Activated CD8-positive, alpha-beta T cell treated with anti-CD3 and anti-CD28 coated beads for 36 hours (primary cell): Measurements from ENCODE around the gene EPOP. TPM values are rescaled to one million over a fixed set of nuclear protein-coding genes. Genes with fewer than 3 reads are reported as not detected.

Experiments
- ATAC-seq: fragments of 200-7000 bp; cut with Tn5 transposase; one replicate; pipeline ENCODE4 v1.10.0; 2021; ENCODE audit warnings: mild to moderate bottlenecking, moderate library complexity
- CTCF ChIA-PET: fragments of 350-600 bp; sonication (Branson Sonifier 250); formaldehyde crosslinking; loops from one replicate; lab custom pipeline; 2021; ENCODE audit warnings: antibody characterized with exemption; lab: Charles Lee
- POLR2A ChIA-PET: fragments of 350-600 bp; sonication (Branson Sonifier 250); formaldehyde crosslinking; loops from one replicate; lab custom pipeline; 2021; ENCODE audit warnings: antibody characterized with exemption; lab: Charles Lee
- DNase-seq: peaks from one replicate; pipeline ENCODE4 v3.0.0-alpha.2; 2020
- H3K27ac Mint-ChIP-seq: one replicate; pipeline ENCODE4 v1.8.0; 2021; ENCODE audit warnings: mild to moderate bottlenecking, mixed read lengths
- H3K27me3 Mint-ChIP-seq: one replicate; pipeline ENCODE4 v1.8.0; 2021; ENCODE audit warnings: mixed read lengths
- H3K36me3 Mint-ChIP-seq: one replicate; pipeline ENCODE4 v1.8.0; 2021; ENCODE audit warnings: low read depth, mixed read lengths
- H3K4me1 Mint-ChIP-seq: one replicate; pipeline ENCODE4 v1.8.0; 2021; ENCODE audit warnings: low read depth, mixed read lengths
- H3K4me3 Mint-ChIP-seq: one replicate; pipeline ENCODE4 v1.8.0; 2021; ENCODE audit warnings: mild to moderate bottlenecking, moderate library complexity, mixed read lengths
- H3K9me3 Mint-ChIP-seq: one replicate; pipeline ENCODE4 v1.8.0; 2021; ENCODE audit warnings: mixed read lengths
- CTCF ChIP-seq: fragments of 200-600 bp; IDR thresholded peaks from one replicate; pipeline ENCODE4 v1.8.0; 2022; ENCODE audit warnings: antibody characterized with exemption, mild to moderate bottlenecking
- intact Hi-C: fragments of 100-400 bp; cut with micrococcal nuclease; formaldehyde crosslinking; loops from one replicate; pipeline ENCODE4 v1.10.0; 2022
- total RNA-seq, 2 experiments: library from RNA; stranded (reverse); gene quantifications; one replicate each; pipeline ENCODE4 v1.2.3, GENCODE V29; 2021

EPOP gene
- total RNA-seq, 2 experiments from 2014 or later: 31.8 to 32.2 TPM

- CTCF ChIA-PET: interaction anchor here (1.4 to 4.3 kb wide), 3 partner anchors 14 to 44 kb away, joined by 4 to 18 read pairs (median 6); no protein-coding TSS in a partner anchor
- ATAC-seq (no peak), DNase-seq (no peak)
- H3K9me3 Mint-ChIP-seq: no peaks in the 10 kb centered on the region
- intact Hi-C loops: no loop called here
- no peaks in the 10 kb centered on the region for H3K36me3 Mint-ChIP-seq
- H3K27me3 Mint-ChIP-seq: no peaks in the 10 kb centered on the region
- H3K4me3 Mint-ChIP-seq: no peak overlapping the region
- POLR2A ChIA-PET: interaction anchor here (0.6 to 1.2 kb wide), 2 partner anchors 11 to 16 kb away, joined by 3 to 4 read pairs; partner anchors contain the start of gene EPOP
- no peak overlapping the region for H3K27ac Mint-ChIP-seq
- no peak for TF ChIP-seq CTCF
- peaks cover 7% of the 10 kb centered on the region for H3K4me1 Mint-ChIP-seq
Measured at GRCh38 chr17:38691154-38691553, 16.4 kb upstream of the EPOP start.

- Mint-ChIP-seq H3K9me3 (no peaks in the 10 kb centered on the region), H3K27me3 (peaks cover 1% of the 10 kb centered on the region), H3K4me3 (no peak overlapping the region), H3K27ac (no peak overlapping the region), H3K36me3 (no peaks in the 10 kb centered on the region), H3K4me1 (peaks cover 3% of the 10 kb centered on the region)
- ATAC-seq (no peak), DNase-seq (no peak)
- intact Hi-C loops: no loop called here
- POLR2A ChIA-PET: interaction anchor here (0.6 to 1.2 kb wide), 2 partner anchors 10 to 15 kb away, joined by 3 to 4 read pairs; partner anchors contain the start of gene EPOP
- TF ChIP-seq CTCF: no peak
- CTCF ChIA-PET: interaction anchor here (4.3 kb wide), 1 partner anchor 13 kb away, joined by 18 read pairs; no protein-coding TSS in a partner anchor
Measured at GRCh38 chr17:38690386-38690785, 15.6 kb upstream of the EPOP start.

- H3K27me3 Mint-ChIP-seq: peaks cover 1% of the 10 kb centered on the region
- CTCF ChIA-PET: interaction anchor here (1.0 to 2.9 kb wide), 4 partner anchors 9 to 129 kb away, joined by 3 to 13 read pairs (median 8); no protein-coding TSS in a partner anchor
- H3K4me1 Mint-ChIP-seq: peaks cover 3% of the 10 kb centered on the region
- no peak for DNase-seq
- no peaks in the 10 kb centered on the region for H3K9me3 Mint-ChIP-seq
- H3K4me3 Mint-ChIP-seq: no peak overlapping the region
- no peak overlapping the region for H3K27ac Mint-ChIP-seq
- POLR2A ChIA-PET: interaction anchor here (1.0 to 1.4 kb wide), 4 partner anchors 11 to 101 kb away, joined by 3 to 4 read pairs (median 3); no protein-coding TSS in a partner anchor
- TF ChIP-seq CTCF: no peak
- ATAC-seq: no peak
- H3K36me3 Mint-ChIP-seq: no peaks in the 10 kb centered on the region
- intact Hi-C loops: no loop called here
Measured at GRCh38 chr17:38687286-38687685, 12.5 kb upstream of the EPOP start.

- no peak for TF ChIP-seq CTCF
- Mint-ChIP-seq H3K27me3 (peaks cover 1% of the 10 kb centered on the region), H3K4me3 (no peak overlapping the region), H3K36me3 (no peaks in the 10 kb centered on the region), H3K9me3 (no peaks in the 10 kb centered on the region), H3K4me1 (peaks cover 3% of the 10 kb centered on the region), H3K27ac (no peak overlapping the region)
- intact Hi-C loops: no loop called here
- ChIA-PET POLR2A (interaction anchor here (1.0 to 1.1 kb wide), 2 partner anchors 14 to 54 kb away, joined by 3 to 4 read pairs; no protein-coding TSS in a partner anchor), CTCF (interaction anchor here (1.3 kb wide), 1 partner anchor 8 kb away, joined by 6 read pairs; no protein-coding TSS in a partner anchor)
- no peak for DNase-seq
- ATAC-seq: no peak
Measured at GRCh38 chr17:38685491-38685890, 10.7 kb upstream of the EPOP start.

- Mint-ChIP-seq H3K27ac (no peak overlapping the region), H3K4me3 (no peak overlapping the region), H3K9me3 (no peaks in the 10 kb centered on the region), H3K4me1 (peaks cover 13% of the 10 kb centered on the region), H3K36me3 (no peaks in the 10 kb centered on the region), H3K27me3 (peaks cover 1% of the 10 kb centered on the region)
- intact Hi-C loops: no loop called here
- ATAC-seq (no peak), DNase-seq (no peak)
- TF ChIP-seq CTCF: no peak
- CTCF ChIA-PET: interaction anchor here (1.1 to 12.2 kb wide), 4 partner anchors 13 to 53 kb away, joined by 4 to 160 read pairs (median 8); partner anchors contain the start of gene CISD3
- POLR2A ChIA-PET: interaction anchor here (0.7 to 9.3 kb wide), 5 partner anchors 10 to 71 kb away, joined by 3 to 112 read pairs (median 3); partner anchors contain the start of gene MLLT6
Measured at GRCh38 chr17:38681096-38681495, 6.3 kb upstream of the EPOP start.
